ENCODE results near the gene NAPB.
"Not testable (repeated sequence)": the region's sequence is repeated elsewhere in the genome, so short reads cannot be mapped to it uniquely, and the experiment has no call there.

NAPB gene

DNA sequence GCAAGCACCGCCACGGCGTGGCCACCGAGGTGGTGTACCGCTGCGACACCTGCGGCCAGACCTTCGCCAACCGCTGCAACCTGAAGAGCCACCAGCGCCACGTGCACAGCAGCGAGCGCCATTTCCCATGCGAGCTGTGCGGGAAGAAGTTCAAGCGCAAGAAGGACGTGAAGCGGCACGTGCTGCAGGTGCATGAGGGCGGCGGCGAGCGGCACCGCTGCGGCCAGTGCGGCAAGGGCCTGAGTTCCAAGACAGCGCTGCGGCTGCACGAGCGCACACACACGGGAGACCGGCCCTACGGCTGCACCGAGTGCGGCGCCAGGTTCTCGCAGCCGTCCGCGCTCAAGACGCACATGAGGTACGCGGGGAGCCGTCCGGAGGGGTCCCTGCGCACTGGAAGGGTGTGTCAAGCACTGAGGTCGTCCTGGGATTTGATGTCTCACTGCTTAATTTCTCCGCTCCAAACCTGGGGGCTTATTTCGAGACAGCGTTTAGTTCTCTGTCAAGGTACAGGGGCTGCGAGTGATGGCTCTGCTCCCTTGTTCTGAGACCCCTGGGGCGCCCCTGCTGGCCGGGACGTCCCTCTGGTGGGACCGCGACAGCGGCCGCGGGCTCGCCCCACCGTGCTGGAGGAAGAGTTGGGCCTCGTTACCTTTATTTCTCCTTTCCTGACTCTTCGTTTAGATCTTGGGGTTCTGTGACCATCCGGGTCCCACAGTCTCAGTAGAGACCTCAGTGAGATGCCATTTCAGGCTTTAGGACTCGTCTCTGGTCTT lies 55.7 kb downstream of the NAPB start:
- no peak for DNase-seq

DNA sequence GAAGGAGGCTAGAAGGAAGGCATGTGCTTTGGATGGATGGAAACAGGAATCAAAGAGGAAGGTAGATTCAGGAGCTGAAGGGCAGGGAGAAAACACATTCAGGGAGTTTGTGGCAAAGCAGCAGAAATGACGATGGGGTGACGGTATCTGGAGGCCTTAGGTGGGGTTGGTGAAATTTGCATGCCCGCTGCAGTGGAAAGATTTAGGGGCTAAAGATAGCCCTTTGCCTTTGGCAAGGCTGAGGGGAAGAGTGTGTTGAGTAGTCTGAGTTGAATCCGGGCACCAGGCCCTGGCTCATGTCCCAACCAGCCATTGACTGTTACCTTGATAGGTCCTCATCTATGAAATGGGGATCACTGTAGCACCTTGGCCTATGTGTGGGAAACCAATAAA lies 58.0 kb downstream of the NAPB start:
- no peak for DNase-seq

DNA sequence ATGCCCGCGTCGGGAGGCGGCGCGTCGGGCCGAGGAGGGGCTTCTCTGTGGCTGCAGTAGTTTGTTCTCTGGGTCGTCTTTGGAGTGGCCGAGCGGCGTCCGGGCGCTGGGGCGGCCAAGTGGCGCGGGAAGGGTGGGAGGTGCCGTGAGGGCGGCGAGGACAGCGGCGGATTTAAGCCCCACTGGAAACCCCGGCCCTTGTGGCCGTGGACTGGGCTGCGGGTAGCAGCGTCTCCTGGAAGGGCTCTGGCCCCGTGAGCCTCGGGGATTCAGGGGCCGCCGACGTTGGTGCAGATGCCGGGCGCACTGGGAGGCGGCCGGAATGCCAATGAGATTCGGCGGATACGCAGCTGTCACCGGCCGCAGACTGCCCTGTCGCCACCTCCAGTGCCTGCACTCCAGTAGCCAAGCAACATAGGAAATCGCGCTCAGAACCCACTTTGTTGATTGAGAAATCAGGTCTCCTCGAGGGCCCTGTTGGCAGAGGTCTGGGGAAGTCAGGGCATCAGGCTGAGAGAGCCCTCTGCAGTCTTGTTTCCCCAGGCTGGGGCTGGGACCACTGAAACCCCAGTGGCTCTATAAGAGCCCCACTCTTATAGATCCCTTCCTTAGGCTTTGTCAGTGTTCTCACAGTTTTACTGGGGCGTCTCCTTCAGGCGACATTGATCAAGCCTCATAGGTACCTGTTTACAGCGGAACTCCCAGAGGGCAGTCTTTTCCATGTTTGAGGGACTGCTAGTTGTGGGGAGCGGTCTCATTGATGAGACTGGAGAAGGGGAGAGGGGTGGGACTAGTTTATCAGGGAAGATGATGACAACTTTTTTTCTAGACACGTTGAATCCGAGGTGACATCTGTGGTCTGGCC lies 58.7 kb downstream of the NAPB start:
- peak; percentile 41 to 49 for DNase-seq

DNA sequence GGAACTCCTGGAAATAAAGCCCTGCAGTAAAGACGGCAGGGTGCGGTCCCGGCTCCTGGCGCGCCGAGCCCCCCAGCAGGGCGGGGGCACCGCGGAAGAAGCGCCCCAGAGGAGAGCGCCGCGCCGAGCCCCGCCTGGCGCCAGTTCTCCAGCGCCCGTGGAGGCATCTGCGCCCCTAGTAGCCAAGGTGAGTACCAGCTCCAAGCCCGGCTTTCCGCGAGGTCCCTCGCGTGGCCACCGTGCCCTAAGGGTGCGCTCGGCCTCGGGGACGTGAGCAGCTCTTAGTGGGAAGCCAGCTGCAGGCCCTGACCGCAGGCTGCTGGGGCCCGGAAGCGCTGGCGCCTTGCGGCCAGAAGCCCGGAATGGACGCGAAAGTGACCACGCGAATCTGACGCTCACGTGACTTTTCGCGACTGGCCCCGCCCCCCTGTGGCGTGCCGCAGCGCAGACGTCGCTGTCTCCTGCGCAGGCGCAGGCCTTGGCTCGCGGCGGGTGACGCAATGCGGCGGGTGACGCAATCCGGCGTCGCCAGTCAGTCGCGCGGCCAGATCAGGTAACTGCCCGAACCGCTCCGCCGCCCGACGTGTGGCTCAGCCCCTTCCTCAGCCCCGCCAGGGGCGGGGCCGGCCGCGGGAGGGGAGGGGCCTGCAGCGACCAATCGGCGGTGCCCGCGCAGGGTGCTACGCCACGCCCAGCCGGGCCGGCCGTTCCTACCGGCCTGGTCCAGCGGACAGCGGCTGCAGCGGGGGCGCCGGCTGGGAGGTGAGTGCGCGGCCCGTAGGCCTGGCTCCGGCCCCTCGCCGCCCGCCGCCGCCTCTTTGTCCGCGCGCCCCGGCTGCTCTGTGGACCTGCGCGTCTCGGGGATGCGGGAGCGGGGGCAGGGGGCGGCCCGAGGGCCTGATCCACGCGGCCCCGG lies 59.6 kb downstream of the NAPB start, which contains the start of gene GZF1:
Gene GZF1 (plus strand): TSS at position 707 of the 916 bp plus-strand sequence. CDS start 2,202 bp downstream, outside the sequence.
- peak; percentile 98 to 99 for DNase-seq

DNA sequence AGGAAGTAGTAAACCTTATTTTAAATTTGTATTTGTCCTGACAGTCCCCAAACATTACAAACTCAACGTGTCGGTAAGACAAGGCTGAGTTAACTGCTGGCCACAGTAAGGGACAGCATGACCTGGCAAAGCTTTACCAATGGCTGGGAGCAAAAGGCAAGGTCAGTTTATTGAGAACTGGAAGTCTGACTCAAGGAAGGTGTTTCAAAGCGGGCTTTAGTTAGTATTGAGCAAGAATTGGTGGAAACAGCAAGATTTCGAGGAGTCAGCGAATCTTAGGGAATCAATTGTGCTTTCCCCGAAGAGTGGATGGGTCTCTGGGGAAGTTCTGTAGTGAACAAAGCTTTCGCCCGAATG lies 60.2 kb downstream of the NAPB start:
- DNase-seq = peak in 1 of 2 experiments; percentile 31

DNA sequence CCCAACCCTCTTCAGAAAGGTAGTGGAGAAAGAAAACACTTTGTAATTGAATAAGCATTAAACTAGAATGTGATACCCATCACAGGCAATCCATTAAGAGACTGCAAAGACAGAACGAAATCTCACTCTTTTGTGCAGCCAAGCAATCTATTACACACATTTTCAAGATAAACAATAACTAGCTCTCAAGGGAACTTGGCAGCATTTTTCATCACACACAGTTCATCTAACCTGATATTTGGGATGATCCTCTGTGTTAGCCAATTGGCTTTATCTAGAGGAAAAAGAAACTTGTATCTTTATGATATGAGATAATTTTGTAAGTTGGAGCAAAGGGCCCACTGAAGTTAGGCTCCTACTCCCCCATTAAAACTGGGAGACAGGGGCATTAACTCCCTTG lies 60.8 kb downstream of the NAPB start:
- no peak for DNase-seq

DNA sequence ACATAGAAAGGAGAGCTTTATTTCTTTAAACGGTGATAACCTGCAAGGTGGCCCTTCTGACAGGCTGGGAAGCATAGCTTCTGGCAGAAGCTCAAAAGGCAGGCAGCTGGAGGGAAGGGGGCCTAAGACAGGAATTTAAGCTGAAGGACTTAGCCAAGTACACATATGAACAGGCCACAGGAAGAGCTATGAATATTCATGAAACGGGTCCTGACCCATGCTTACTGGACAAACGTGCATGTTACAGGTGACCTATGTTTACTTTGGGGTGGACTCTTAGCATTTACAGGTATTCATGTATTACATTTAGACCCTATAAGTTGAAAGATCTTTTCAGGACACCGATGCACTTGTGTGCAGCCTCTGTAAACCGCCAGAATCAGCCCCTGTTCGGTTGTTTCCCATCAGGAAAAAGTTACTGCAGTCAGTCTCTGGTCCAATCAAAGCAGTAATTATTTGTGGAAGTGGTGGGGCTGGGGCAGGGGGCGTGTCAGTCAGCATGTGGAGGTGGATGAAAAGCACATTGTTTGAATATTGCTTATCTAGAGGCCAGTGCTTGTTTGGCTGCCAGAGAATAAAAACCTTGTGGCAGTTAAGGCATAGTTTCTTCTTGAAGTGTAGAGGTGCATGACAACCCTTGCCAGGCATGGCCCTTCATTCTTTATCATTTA lies 62.2 kb downstream of the NAPB start:
- no peak for DNase-seq

DNA sequence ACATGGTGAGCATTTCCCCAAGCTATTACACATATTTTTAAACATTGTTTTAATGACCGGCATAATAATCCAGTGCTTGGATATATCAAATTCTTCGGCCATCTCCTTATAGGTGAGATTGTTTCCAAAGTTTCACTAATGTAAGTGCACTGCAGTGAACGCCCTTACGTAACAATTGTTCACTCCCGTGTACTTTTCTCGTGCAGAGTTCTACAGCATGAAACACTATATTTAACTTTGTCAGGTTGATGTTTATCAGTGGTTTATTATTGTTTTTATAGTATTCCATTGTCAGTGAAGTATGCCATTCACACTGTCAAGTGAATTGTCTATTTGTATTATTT lies 62.8 kb downstream of the NAPB start:
- no peak for DNase-seq

DNA sequence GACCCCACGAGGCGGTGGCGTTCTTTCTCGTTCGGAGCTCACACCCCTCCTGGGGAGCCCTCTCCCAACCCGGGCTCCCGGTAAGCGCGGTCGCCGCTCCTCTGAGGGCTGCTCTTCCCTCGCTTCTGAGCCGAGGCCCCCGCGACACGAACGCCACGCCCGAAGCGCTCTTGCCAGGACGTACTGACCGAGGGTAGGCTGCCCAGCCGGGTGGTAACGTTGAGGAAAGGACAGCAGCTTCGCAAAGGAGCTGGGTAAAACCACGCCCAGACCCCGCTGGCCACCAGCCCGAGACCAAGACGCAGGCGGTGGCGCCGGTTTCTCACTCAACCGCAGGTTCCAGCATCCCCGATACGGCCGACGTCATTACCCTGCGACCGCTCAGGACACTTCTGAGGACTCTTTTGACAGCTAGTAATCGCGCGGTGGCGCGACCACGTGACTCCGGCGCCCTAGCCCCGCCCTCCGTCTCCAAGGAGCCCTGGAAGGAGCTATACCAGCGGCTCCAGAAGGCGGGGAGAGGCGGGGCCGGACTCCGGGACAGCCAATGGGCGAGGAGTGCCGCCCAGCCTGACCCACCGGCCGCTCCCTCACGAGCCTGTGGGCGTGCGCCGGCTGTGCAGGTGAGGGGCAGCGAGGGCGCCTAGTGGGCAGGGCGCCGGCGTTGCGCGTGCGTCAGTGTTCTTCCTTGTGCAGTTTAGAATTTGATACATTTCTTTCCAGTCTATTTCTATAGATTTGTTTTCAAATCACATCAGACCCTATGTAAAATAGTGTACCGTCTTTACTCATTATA lies 63.3 kb downstream of the NAPB start:
- peak; percentile 100 for DNase-seq

DNA sequence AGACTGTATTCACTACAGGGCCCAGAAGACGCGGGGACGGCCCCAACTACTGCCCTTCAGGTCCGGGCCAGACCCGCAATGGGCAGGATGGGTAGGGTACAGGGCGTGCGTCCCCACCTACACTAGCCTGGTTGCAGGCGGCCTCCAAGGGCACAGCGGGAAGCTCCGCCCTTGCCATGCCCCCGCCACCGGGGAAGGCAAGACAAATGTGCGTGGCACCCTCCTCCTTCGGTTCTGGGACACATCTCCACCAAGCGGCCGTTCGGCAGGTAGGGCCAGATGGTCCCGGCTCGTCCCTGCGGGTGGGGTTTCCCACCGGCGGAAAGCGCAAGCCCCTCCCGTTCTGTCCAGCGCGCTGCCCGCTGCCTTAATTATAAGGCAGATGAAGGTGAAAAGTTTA lies 65.1 kb downstream of the NAPB start:
- no peak for DNase-seq

DNA sequence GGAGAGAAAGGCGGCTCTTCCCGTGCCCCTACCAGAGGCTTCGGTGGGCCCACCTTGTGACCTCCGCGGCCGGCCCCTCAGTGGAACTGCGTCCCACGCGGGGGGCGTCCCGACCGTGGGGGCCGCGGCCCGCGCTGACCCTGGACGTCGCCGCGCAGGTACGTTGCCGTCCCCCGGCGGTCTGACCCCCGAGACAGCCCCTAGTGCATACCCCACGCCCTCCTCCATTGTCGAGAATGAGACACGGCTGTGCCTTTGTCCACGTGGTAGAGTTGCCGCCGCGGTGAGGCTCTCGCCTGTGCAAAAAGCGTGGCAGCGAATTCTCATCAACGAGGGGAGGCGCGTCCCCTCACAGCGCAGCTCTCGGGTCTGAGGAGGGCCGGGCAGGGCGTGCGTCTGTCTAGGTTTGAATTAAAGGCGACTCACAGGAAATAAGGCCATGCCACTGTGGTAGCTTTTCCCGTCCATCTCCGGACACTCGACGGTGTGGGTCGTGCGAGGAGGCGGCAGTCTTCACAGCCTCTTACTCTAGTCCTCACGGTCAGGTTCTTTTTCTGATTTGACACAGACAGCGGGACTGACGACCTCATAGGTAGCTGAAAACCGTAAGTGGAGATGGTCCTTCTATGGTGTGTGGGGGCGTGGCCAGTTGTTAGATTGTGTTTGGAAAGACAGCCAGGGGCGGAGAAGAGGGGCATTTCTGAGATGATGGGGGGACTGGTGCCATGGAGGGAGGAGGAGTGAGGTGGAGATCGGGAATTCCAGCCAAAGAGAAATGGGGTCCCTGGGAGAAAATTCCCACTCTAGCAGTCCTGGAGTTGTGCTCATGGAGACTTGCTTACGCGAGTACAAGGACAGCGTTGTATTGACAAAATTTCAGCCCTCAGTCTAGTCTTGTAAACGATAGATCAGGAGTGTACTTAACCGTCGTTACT lies 70.1 kb downstream of the NAPB start:
- DNase-seq = peak; percentile 73 to 74

DNA sequence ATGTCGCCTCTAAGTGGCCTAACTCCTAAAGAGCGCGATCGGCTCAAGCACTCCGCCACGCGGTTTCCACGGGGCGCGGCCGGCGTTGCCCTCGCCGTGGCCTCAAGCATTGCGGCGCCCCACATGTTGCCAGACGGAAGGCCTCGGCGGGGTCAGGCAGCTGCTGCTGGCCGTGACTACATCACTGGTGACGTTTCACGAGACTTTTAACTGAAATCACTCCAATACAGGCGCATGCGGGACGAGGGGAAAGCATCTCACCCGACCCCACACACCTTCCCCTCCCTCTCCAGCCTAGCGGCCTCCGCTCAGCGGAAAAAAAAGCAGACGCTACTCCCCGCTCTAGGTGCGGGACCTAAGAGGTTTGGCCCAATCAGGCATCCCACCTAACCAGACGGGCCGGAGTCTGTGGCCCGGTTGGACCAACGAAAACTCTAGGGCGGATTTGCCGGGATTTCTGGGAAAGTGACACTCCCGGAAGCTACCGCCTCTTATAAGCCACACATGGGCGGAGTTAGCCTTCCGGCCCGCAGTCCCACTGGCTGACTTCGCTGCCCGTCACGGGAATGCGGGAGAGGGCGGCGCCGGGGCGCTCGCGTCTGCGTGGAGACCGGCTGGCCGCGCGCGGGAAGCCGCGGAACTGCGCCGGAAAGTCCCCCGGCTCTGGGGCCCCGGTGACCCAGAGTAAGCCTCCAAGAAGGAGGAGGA lies 70.9 kb downstream of the NAPB start, which contains the start of gene NXT1:
Gene NXT1 (plus strand): TSS at position 596 of the 708 bp plus-strand sequence. CDS start 3,251 bp downstream, outside the sequence.
- peak; percentile 98 to 99 for DNase-seq

DNA sequence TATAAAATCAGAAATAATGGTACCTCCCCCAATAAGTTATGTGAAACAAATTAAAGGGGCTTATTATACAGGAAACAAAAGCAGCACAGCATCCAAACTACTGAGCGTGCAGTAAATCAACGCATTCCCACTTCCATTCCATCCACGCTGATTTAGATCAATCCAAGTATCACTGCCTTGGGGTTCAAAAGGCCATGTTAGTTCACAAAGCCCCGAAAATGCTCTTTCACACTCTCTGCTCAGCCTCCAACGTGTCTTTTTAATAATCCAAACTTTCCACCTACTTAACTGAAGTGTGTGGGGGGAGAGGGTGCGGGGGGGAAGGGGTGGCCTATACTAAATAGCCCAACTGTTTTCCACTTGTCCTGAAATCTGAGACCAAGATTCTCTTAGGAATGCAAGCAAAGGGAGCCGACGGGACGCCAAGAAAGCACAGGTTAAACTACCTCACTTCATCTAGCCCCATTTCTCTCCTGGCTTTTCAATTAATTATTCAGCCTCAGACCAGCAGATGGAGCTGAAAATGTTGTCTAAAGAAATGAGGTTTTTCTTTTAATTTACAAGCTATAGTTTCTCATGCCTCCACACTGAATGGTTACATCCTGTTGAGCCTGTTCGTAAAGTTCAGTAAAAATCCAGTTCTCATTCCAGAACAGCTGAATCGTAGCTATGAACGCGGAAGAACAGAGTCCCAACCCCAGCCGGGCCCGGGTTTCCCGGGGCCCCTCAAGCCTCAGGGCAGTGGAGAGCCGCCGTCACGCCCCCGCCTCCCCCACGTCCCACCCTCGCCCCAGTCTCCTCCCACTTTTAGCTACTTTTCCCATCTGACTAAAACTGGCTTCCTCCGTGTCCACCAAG lies 71.7 kb downstream of the NAPB start:
- peak in 1 of 2 experiments; percentile 38 for DNase-seq

DNA sequence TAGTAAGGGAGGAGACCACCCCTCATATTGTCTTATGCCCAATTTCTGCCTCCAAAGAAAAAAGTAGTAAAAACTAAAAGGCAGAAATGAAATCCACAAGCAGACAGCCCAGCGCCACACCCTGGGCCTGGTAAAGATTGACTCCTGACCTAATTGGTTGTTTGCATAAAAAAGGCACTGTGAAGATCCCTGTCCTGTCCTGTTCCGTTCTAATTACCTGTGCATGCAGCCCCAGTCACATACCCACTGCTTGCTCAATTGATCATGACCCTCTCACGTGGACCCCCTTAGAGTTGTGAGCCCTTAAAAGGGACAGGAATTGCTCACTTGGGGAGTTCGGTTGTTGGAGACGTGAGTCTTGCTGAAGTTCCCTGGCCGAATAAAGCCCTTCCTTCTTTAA lies 72.8 kb downstream of the NAPB start:
- not testable (repeated sequence) for DNase-seq

DNA sequence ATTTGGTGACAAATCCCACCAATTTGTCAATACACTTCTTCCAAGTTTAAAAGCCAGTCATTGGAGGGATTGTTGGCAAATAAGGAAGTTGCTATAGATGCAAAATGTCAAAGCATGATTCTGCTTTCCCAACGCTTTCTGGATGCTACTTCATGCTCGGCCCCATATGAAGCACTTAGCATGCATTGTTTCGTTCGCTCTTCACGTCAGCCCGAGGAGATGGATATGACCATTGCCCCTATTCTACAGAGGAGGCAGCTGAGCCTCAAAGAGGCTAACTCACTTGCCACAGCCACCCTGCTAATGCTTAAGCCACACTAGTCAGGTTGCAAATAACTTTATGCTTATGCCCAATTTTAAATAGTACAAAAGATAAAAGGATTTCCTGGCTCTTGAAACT lies 73.5 kb downstream of the NAPB start:
- no peak for DNase-seq

DNA sequence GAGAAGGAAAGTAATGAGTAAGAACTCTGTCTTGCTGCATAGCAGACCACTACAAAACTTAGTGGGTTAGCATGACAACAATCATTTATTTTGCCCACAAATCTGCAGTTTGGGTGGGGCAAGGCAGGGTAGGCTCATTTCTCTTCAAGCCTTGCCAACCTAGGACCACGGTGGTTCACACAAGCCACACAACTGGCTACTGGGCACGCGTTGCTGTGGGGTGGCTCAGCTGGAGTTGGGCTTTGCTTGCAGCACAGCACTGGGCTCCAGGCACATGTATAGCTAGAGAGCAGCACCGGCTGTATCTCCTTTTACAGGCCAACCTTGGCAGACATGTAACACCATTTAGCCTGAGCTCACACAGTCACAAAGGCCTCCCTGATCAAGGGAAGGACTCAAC lies 75.3 kb downstream of the NAPB start:
- peak in 1 of 2 experiments; percentile 4 for DNase-seq

DNA sequence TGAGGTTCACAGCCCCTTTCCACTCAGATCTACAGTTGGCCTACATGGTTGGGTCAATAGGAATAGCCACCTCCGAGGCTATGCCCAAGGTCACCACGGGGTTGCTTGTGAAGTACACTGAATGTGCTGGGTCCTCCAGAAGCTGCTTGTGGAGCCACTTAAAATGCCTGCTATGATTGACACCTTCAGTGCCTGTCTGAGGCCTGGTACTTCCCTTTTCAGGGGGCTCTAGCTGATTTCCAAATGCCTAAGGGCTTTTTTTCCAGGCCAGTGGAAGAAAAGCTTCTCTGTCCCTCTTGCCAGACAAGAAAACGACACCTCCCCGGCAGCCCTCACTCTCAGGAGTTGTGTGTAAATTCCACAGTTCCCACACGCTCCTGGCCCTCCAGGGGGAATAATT lies 77.0 kb downstream of the NAPB start:
- no peak for DNase-seq

DNA sequence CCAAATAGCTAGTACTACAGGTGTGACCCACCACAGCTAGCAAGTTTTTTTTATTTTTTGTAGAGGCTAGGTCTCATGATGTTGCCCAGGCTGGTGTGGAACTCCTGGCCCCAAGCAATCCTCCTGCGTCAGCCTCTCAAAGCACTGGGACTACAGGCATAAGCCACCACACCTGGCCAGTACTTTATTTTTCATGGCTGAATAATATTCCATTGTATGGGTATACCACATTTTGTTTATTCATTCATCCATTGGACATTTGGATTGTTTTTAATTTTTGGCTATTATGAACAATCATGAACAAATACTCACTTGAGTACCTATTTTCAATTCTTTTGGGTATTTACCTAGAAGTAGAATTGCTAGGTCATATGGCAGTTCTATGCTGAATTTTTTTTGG lies 77.7 kb downstream of the NAPB start:
- DNase-seq = no peak

DNA sequence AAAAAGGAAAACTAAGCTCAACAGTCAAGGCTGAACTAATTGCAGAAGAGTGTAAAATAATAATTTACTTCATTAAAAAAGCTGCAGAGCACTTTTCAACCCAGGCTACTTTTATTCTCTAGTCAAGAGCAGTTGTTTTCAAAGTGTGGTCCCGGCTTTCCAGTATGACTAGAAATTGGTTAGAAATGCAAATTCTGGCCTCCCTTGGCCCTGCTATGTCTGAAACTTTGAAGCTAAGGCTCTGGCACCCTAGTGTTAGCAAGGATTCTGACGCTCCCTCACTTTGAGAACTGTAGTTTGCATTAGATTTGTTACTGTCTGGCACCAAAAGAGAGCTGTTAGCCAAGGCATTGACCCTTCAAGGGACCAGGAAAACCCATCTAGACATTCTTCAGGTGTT lies 80.2 kb downstream of the NAPB start:
- no peak for DNase-seq

Data from activated T-cell treated with anti-CD3 and anti-CD28 coated beads, Interleukin-2, amount 50 U/mL, for 48 hours (primary cell).